ENCODE measurements around the gene ALX1. TPM values are rescaled to one million over a fixed set of nuclear protein-coding genes. Genes with fewer than 3 reads are reported as not detected.

Gene ALX1
- total RNA-seq, 1 experiment from 2014 or later, result 2.1 TPM

GRCh38 chr12:85283560-85283959, 3.5 kb downstream of the ALX1 start:
- WGBS (ENCODE audit: extremely low coverage, insufficient read length, low lambda C conversion rate), result no CpG with 5 or more reads among the region's 6 CpGs
- no peak overlapping the region for H3K27ac ChIP-seq (ENCODE audit: insufficient read length, low read depth, low read length)

More at GRCh38 chr12:85283560-85283959, 3.5 kb downstream of the ALX1 start:
- Mint-ChIP-seq H3K27me3 (ENCODE audit: low read depth) (peaks cover 24% of the 10 kb centered on the region), H3K27ac (peak overlapping the region in 1 of 3 experiments; percentile 65; a peak in 2 of 7 replicates), H3K9me3 (no peaks in the 10 kb centered on the region), H3K4me1 (peaks cover 13 to 24% of the 10 kb centered on the region in 2 experiments), H3K4me3 (peak overlapping the region in 1 of 2 experiments; percentile 5; a peak in 1 of 5 replicates), H3K36me3 (ENCODE audit: insufficient read depth in 1 of 3, low read depth in 3 of 3) (no peaks in the 10 kb centered on the region)
- Histone ChIP-seq H2AK5ac (ENCODE audit: insufficient read length, low read length) (no peak overlapping the region), H4K5ac (ENCODE audit: insufficient read length, low read depth, low read length) (no peak overlapping the region), H3K27me3 (ENCODE audit: insufficient read depth, low read length) (peaks cover 9% of the 10 kb centered on the region; the same call in 1 of the 2 replicates), H3K23me2 (ENCODE audit: insufficient read length, low read depth, low read length, poor library complexity, severe bottlenecking) (peaks cover 15% of the 10 kb centered on the region), H4K91ac (ENCODE audit: insufficient read length, low read depth, low read length) (no peak overlapping the region), H2BK120ac (ENCODE audit: low read depth, low read length, poor library complexity, severe bottlenecking) (no peak overlapping the region), H3K18ac (ENCODE audit: insufficient read length, low read depth, low read length) (no peak overlapping the region), H4K20me1 (ENCODE audit: control insufficient read depth, insufficient read depth, insufficient read length) (no peaks in the 10 kb centered on the region), H2BK20ac (ENCODE audit: low read depth, low read length, poor library complexity, severe bottlenecking) (no peak overlapping the region), H2BK5ac (ENCODE audit: insufficient read length, low read length) (no peak overlapping the region), H3K23ac (ENCODE audit: insufficient read length, low read depth, low read length) (no peak overlapping the region), H3T11ph (ENCODE audit: low read length) (no peak overlapping the region), H3K4ac (ENCODE audit: low read depth, low read length) (no peak overlapping the region), H3K79me1 (ENCODE audit: insufficient read depth, low read depth, low read length, poor library complexity, severe bottlenecking) (no peaks in the 10 kb centered on the region), H2BK15ac (ENCODE audit: low read depth, low read length) (no peak overlapping the region), H3K56ac (ENCODE audit: insufficient read length, low read depth, low read length) (no peak overlapping the region), H3K4me1 (ENCODE audit: insufficient read depth, low read length) (no peaks in the 10 kb centered on the region), H2AFZ (ENCODE audit: low read length) (no peak overlapping the region), H3K14ac (ENCODE audit: insufficient read depth, low read length) (no peak overlapping the region), H3K79me2 (ENCODE audit: insufficient read depth, low read length) (no peaks in the 10 kb centered on the region), H4K8ac (replicated peaks; ENCODE audit: insufficient read length, low read depth, low read length) (no peak overlapping the region), H3K9ac (ENCODE audit: extremely low read depth, insufficient read length, low read length) (no peak overlapping the region), H3K9me3 (ENCODE audit: control insufficient read depth, low read depth, low read length) (no peaks in the 10 kb centered on the region), H3K4me2 (ENCODE audit: insufficient read depth, insufficient read length, low read length) (peak overlapping the region; percentile 42), H2BK12ac (ENCODE audit: insufficient read length, low read depth, low read length) (no peak overlapping the region)
- no peak for TF ChIP-seq CTCF (conservative IDR thresholded peaks at IDR 0.05)
- no peak for DNase-seq

All from H9 (cell line).